GM21529 (cell line): ENCODE data around the gene CHRNA4.
"Not testable (repeated sequence)": the region's sequence is repeated elsewhere in the genome, so short reads cannot be mapped to it uniquely, and the experiment has no call there.

Experiments
- ATAC-seq: cut with Tn5 transposase; IDR thresholded peaks from one replicate; pipeline ENCODE4 v1.9.1; 2021; ENCODE audit not compliant: unreplicated experiment

CHRNA4 gene

DNA sequence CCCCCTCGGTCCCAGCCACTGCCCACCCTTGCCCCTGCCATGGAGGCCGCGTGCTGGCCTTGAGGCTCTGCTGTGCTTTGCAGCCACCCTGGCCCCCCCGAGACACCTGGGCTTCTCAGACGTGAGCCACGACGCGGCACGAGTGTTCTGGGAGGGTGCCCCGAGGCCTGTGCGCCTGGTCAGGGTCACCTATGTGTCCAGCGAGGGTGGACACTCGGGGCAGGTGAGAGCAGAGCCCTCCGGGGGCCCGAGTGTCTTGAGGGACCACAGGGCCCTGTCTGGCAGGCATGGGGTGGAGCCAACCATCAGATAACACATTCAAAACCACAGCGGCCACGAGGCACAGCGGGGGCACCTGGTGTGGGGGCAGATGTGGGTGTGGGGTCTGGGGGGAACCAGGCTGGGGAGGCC, 49.3 kb downstream of the CHRNA4 start:
- no peak for ATAC-seq

- ATAC-seq, result no peak
These were observed 49.8 kb downstream of the CHRNA4 start for GRCh38 chr20:63311186-63311832.

- no peak for ATAC-seq
These were observed 50.7 kb downstream of the CHRNA4 start for GRCh38 chr20:63310265-63310991.

DNA sequence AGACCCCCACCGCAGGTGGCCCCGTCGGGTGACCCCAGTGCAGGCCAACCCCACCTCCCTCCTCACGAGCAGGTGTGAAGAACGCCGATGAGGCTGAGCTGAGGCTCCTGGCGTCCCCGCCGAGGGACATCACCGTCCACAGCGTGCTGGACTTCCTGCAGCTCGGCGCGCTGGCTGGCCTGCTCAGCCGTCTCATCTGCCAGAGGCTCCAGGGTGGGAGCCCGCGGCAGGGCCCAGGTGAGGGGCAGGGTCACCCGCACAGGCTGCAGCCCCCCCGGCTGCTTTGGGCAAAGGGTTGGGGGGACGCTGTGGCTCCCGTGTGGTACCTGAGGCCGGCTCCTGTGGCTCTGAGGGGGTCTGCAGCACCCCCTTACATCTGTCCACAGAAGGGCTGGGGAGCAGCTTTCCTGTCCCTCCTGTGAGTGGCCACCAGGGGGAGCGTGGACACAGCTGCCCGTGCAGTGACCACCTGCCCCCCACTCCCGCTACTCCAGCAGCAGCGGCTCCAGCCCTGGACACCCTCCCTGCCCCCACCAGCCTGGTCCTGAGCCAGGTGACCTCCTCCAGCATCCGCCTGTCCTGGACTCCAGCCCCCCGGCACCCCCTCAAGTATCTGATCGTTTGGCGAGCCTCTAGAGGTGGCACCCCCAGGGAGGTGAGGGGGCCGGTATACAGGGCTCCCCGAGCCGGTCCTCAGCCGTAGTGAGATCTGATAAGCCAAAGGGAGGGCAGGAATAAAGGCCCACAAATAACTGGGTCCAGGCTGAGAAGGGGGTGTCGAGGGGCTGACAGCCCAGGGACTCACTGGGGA, 51.7 kb downstream of the CHRNA4 start:
- no peak for ATAC-seq

DNA sequence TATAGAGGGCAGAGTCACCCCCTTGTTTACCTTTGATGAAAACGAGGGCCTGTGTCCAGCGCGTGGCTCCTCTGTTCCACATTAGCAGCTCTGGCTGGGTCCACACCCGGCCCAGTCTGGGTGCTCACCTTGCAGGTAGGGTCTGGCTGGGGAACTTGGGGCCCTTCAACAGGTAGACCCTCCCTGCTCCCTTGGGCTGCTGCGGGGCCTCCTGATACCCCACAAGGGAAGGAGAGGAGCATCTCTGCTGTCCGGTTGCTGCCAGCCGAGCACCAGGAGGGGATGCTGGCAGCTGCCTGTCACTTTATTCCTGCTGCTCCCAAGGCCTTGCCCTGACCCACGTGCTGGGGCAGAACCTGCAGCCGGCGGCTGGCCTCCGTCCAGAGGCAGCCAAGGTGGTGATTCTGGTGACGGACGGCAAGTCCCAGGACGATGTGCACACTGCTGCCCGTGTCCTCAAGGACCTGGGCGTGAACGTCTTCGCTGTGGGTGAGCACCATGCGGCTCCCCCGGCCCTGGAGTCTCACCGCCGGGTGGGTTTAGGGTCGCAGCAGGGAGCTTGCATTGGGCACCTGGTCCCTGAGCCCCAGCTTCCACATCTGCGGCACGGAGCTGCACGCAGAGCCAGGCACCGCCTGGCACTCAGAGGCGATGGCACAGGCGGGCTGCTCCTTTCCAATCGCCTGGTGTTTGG, 52.8 kb downstream of the CHRNA4 start:
- ATAC-seq, result no peak

- ATAC-seq, result no peak
These were observed 53.5 kb downstream of the CHRNA4 start for GRCh38 chr20:63307538-63308217.

- ATAC-seq, result no peak
These were observed 54.2 kb downstream of the CHRNA4 start for GRCh38 chr20:63306673-63307537.

- not testable (repeated sequence) for ATAC-seq
These were observed 55.0 kb downstream of the CHRNA4 start for GRCh38 chr20:63305933-63306672.

GRCh38 chr20:63305393-63305792, 55.8 kb downstream of the CHRNA4 start:
- ATAC-seq, result no peak

- ATAC-seq, result no peak
These were observed 58.0 kb downstream of the CHRNA4 start for GRCh38 chr20:63303095-63303666.

- ATAC-seq, result no peak
These were observed 59.5 kb downstream of the CHRNA4 start for GRCh38 chr20:63301671-63302070.

DNA sequence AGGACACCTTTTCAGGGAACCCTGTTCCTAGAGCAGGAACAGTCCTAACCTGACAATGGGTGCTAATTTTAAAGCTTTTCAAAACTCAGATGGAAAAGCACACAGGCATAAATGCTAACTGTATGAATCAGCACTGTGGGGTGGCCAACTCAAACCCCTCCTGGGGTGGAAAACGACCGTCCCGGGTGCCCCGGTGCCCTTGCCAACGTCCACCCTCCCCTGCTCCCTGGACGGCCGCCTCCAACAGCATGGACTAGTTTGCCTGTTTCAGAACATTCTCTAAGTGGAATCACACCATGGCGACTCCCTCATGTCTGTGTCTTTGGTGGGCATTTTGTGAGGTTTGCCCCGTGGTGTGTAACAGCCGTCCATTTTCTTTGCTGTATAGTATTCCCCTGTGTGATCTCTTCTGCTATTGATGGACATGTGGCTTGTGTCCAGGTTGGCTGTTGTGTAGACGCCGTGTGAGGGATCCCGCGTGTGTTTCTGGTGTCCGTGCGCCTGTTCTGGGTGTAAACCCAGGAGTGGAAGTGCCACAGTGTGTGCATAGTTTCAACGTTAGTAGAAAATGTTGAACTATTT, 62.3 kb downstream of the CHRNA4 start:
- no peak for ATAC-seq

DNA sequence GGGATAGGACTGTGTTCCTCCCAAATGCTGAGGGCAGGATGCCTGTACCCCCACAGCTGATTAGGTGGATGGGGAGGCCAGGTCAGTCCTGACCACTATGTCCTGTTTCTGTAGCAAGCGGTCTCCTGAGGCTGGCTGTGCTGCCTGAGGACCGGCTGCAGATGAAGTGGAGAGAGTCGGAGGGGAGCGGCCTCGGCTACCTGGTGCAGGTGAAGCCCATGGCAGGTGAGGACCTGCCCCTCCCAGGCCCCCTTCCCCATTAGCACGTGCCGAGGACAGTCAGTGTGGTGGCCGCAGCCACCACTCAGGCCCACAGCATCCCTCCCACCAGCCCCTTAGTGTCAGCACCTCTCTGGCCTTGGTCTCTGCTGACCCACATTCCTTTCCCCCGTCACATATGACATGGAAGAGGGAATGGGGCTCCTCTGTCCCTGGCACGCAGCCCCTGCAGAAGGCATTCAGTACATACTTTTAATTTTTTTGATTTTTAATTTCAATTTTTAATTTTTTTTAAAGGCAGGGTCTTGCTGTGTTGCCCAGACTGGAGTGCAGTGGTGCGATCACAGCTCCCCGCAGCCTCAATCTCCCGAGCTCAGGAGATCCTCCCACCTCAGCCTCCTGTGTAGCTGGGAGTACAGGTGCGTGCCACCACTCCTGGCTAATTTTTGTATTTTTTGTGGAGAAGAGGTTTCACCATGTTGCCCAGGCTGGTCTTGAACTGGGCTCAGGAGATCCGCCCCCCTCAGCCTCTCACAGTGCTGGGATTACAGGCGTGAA, 63.2 kb downstream of the CHRNA4 start:
- no peak for ATAC-seq

- ATAC-seq, result no peak
These were observed 63.8 kb downstream of the CHRNA4 start for GRCh38 chr20:63297371-63297781.

DNA sequence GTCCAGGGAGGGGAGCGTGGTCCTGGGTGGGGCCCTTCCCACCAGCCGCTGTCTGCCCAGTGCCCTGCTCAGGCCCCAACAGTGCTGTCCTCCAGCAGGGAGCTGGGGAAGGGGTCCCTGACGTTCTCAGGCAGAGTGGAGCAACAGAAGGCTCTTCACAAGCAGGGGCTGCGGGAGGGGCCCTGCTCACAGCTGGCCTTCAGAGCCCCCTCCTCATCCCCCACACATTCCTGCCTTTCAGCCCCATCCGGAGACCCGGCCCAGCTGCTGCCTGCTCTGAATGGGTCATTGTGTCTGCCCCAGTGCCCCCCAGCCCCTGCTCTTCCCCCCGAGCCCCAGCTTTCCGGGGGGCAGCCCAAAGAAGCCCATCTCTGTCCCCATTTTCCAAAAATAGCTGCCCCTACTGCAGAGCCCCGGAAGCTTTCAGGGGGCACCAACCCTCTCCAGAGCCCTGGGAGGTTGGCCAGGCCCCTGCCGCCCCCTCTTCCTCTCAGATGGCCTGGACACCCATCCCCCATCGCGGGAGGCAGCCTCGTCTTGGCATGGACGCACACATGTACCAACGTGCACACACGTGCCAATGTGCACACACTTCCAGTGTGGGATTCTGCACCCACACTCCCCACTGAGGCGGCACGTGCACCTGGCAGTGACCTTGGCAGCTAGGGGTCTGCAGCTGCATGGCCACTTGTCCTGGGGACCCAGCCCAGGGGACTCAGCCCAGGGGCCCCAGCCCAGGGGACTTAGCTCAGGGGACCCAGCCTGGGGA, 64.4 kb downstream of the CHRNA4 start:
- no peak for ATAC-seq

DNA sequence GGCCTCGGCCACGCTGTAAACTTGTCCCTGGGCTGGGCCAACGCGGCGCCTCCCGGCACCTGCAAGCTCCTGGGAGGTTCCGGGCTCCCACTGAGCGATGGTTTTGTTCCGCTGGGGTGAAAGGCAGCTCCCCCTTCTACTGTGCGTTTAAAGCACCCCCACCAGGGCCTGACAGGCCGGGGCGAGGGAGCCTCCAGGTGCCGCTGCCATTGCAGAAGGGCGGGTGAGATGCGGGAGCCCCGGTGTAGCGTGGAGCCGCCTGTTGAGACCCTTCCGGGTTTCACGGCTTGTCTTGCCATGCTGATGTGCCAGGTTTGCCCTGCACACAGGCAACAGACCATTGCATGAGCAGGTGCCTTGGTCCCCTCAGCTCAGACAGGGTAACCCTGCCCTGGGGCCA, 65.3 kb downstream of the CHRNA4 start:
- ATAC-seq, result no peak

- ATAC-seq, result no peak
These were observed 65.7 kb downstream of the CHRNA4 start for GRCh38 chr20:63295422-63295821.
